OCI-LY7 (cell line): ENCODE measurements around the gene YAF2. TPM values are rescaled to one million over a fixed set of nuclear protein-coding genes. Genes with fewer than 3 reads are reported as not detected.
"Not testable (repeated sequence)": the region's sequence is repeated elsewhere in the genome, so short reads cannot be mapped to it uniquely, and the experiment has no call there.

Source experiments
- BruUV-seq: library from RNA; stranded (reverse); fragments of 400-500 nt; replicated peaks from 2 replicates; lab custom pipeline; 2021; lab: Mats Ljungman, UMichigan
- CTCF ChIA-PET: fragments of 300-600 bp; sonication (Branson Sonifier 250); formaldehyde crosslinking; loops from one replicate; lab custom pipeline; 2022; ENCODE audit warnings: antibody characterized with exemption; ENCODE audit not compliant: unreplicated experiment; lab: Charles Lee
- POLR2A ChIA-PET: fragments of 300-600 bp; sonication (Branson Sonifier 250); formaldehyde crosslinking; loops from one replicate; lab custom pipeline; 2022; ENCODE audit warnings: antibody characterized with exemption; lab: Charles Lee
- DNase-seq: peaks from one replicate; pipeline ENCODE4 v3.0.0-alpha.2; 2015; ENCODE audit warnings: low spot score
- H2AFZ ChIP-seq: fragments of 200-600 bp; sonication (generic), shearing (Covaris generic); 2 replicates; pipeline ENCODE4 v1.6.1; 2014; ENCODE audit warnings: mild to moderate bottlenecking, antibody characterized with exemption, low read length, moderate library complexity
- H3K27ac ChIP-seq: fragments of 200-600 bp; sonication (generic); 2 replicates; pipeline ENCODE4 v1.5.1; 2014; ENCODE audit warnings: mixed run types, low read depth, mild to moderate bottlenecking, moderate library complexity, low read length, inconsistent platforms; ENCODE audit not compliant: poor library complexity, severe bottlenecking
- H3K36me3 ChIP-seq: fragments of 200-600 bp; sonication (generic); 2 replicates; pipeline ENCODE4 v1.6.1; 2014; ENCODE audit warnings: mild to moderate bottlenecking, antibody characterized with exemption, low read length, moderate library complexity, mixed read lengths; ENCODE audit not compliant: insufficient read depth
- H3K4me1 ChIP-seq: fragments of 200-600 bp; sonication (generic); 2 replicates; pipeline ENCODE4 v1.5.1; 2014; ENCODE audit warnings: mild to moderate bottlenecking, low read length; ENCODE audit not compliant: insufficient read depth, poor library complexity, severe bottlenecking
- H3K4me2 ChIP-seq: fragments of 200-600 bp; sonication (generic); 2 replicates; pipeline ENCODE4 v1.6.1; 2014; ENCODE audit warnings: mild to moderate bottlenecking, low read length
- H3K4me3 ChIP-seq: fragments of 200-600 bp; sonication (generic); 2 replicates; pipeline ENCODE4 v1.5.1; 2014; ENCODE audit warnings: mild to moderate bottlenecking, low read depth, low read length; ENCODE audit not compliant: poor library complexity, severe bottlenecking
- H3K79me2 ChIP-seq: fragments of 200-600 bp; sonication (generic); 2 replicates; pipeline ENCODE4 v1.6.1; 2016; ENCODE audit warnings: low read depth, mild to moderate bottlenecking, low read length, moderate library complexity, mixed read lengths; ENCODE audit not compliant: insufficient read depth
- H3K9me2 ChIP-seq: fragments of 200-600 bp; sonication (generic); 2 replicates; pipeline ENCODE4 v1.6.1; 2016; ENCODE audit warnings: mild to moderate bottlenecking, low read length, mixed read lengths; ENCODE audit not compliant: insufficient read depth
- H3K9me3 ChIP-seq: fragments of 200-600 bp; sonication (generic); 2 replicates; pipeline ENCODE4 v1.6.1; 2014; ENCODE audit warnings: mild to moderate bottlenecking, mixed run types, low read length, mixed read lengths
- H4K20me1 ChIP-seq: fragments of 200-600 bp; sonication (generic); 2 replicates; pipeline ENCODE4 v1.6.1; 2014; ENCODE audit warnings: mild to moderate bottlenecking, antibody characterized with exemption, low read length, moderate library complexity, mixed read lengths; ENCODE audit not compliant: insufficient read depth
- EZH2phosphoT487 ChIP-seq: fragments of 200-600 bp; sonication (generic); IDR thresholded peaks from 2 replicates; pipeline ENCODE4 v1.6.1; 2018; ENCODE audit warnings: low read depth, borderline replicate concordance, mild to moderate bottlenecking, mixed run types, antibody characterized with exemption, low read length, moderate library complexity, mixed read lengths
- intact Hi-C: fragments of 100-400 bp; cut with micrococcal nuclease; formaldehyde crosslinking; loops from one replicate; pipeline ENCODE4 v1.10.0; 2022; ENCODE audit not compliant: unreplicated experiment
- total RNA-seq, 2 experiments: library from RNA; depleted of rRNA in 1 of 2; stranded (reverse); fragments of >200 nt in 1 of 2; shearing (Covaris generic) in 1 of 2; gene quantifications; 2 replicates each; pipeline ENCODE4 v1.2.3, GENCODE V29; 2014 to 2022
- TF ChIP-seq, protein P1 (sequence below): fragments of 200-600 bp; sonication (generic); conservative IDR thresholded peaks from 2 replicates; pipeline ENCODE4 v1.5.1; 2014; ENCODE audit warnings: mild to moderate bottlenecking, antibody characterized with exemption, low read length, moderate library complexity, mixed read lengths

The YAF2 gene
- total RNA-seq, 2 experiments from 2014 or later = 16.2 to 43.6 TPM

DNA sequence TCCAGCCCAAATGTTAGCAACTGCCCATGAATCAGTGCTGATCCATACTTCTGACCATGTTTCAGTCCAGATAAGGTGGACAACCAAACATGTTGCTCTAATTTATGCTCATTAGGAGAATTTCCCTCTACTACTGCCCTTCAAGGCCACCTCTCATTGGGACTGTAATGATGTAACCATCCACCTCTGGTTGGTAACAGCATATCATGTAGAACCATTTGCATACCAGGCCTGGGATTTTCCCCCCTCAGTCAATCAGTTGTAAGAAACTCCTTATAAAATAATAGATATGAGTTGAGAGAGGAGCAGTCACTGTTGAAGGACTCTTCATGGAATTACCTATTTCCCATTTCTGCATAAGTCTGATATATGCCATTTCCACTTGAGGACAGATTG lies 17.8 kb upstream of the YAF2 start:
- H3K27ac ChIP-seq = no peak overlapping the region
- no peaks in the 10 kb centered on the region for H3K4me1 ChIP-seq
- BruUV-seq = no TSS peak
- POLR2A ChIA-PET = interaction anchor here (0.6 kb wide), 1 partner anchor 322 kb away, joined by 3 read pairs; no protein-coding TSS in a partner anchor
- H3K4me2 ChIP-seq = no peak overlapping the region
- no peak overlapping the region for H3K4me3 ChIP-seq
- no peak overlapping the region for H2AFZ ChIP-seq
- H3K79me2 ChIP-seq = no peaks in the 10 kb centered on the region
- DNase-seq = no peak
- CTCF ChIA-PET = no interaction called here
- no peaks in the 10 kb centered on the region for H3K9me2 ChIP-seq
- H4K20me1 ChIP-seq = no peaks in the 10 kb centered on the region
- intact Hi-C loops = no loop called here
- no peaks in the 10 kb centered on the region for H3K36me3 ChIP-seq
- TF ChIP-seq, protein P1, sequence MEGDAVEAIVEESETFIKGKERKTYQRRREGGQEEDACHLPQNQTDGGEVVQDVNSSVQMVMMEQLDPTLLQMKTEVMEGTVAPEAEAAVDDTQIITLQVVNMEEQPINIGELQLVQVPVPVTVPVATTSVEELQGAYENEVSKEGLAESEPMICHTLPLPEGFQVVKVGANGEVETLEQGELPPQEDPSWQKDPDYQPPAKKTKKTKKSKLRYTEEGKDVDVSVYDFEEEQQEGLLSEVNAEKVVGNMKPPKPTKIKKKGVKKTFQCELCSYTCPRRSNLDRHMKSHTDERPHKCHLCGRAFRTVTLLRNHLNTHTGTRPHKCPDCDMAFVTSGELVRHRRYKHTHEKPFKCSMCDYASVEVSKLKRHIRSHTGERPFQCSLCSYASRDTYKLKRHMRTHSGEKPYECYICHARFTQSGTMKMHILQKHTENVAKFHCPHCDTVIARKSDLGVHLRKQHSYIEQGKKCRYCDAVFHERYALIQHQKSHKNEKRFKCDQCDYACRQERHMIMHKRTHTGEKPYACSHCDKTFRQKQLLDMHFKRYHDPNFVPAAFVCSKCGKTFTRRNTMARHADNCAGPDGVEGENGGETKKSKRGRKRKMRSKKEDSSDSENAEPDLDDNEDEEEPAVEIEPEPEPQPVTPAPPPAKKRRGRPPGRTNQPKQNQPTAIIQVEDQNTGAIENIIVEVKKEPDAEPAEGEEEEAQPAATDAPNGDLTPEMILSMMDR = no peak
- TF ChIP-seq EZH2phosphoT487 = no peak
- H3K9me3 ChIP-seq = no peaks in the 10 kb centered on the region

DNA sequence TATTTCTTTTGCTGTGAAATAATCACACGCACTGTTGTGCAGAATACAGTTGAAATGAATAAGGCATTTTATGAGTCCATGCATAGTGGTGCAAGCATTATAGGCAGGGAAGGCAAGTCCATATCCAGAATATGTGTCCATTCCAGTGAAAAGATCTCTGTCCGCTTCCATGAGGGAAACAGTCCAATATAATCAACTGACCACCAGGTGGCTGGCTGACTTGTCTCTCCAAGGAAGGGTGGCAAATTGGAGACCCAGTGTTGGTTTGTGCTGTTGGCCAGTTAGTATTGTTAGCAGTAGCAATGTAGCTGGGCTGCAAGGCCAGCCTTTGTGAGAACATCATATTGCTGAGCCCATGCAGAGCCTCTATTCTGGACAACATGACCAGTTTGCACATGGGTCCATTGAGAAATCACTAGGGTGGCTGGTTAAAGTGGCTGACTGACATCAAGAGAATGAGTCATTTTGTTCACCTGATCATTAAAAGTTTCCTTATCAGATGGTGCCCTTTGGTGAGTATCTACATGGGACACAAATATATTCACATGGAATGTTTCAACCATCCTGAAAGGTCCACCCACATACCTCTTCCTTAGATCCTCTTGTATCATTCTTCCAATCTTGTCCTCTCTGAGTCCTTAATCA lies 17.3 kb upstream of the YAF2 start:
- H3K36me3 ChIP-seq = no peaks in the 10 kb centered on the region
- no peak for TF ChIP-seq EZH2phosphoT487
- TF ChIP-seq, protein P1 = no peak
- H3K9me3 ChIP-seq = no peaks in the 10 kb centered on the region
- no TSS peak for BruUV-seq
- no peak overlapping the region for H3K4me3 ChIP-seq
- H4K20me1 ChIP-seq = no peaks in the 10 kb centered on the region
- H2AFZ ChIP-seq = no peak overlapping the region
- no peak for DNase-seq
- H3K4me1 ChIP-seq = no peaks in the 10 kb centered on the region
- POLR2A ChIA-PET = interaction anchor here (0.7 kb wide), 1 partner anchor 1160 kb away, joined by 6 read pairs; no protein-coding TSS in a partner anchor
- no peak overlapping the region for H3K27ac ChIP-seq
- CTCF ChIA-PET = no interaction called here
- H3K4me2 ChIP-seq = no peak overlapping the region
- H3K79me2 ChIP-seq = no peaks in the 10 kb centered on the region
- H3K9me2 ChIP-seq = no peaks in the 10 kb centered on the region
- intact Hi-C loops = no loop called here

DNA sequence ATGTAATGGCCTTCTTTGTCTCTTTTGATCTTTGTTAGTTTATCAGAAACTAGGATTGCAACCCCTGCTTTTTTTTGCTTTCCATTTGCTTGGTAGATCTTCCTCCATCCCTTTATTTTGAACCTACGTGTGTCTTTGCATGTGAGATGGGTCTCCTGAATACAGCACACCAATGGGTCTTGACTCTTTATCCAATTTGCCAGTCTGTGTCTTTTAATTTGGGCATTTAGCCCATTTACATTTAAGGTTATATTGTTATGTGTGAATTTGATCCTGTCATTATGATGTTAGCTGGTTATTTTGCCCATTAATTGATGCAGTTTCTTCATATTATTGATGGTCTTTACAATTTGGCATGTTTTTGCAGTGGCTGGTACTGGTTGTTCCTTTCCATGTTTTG lies 14.6 kb upstream of the YAF2 start:
- intact Hi-C loops, H4K20me1 ChIP-seq, DNase-seq, H3K4me3 ChIP-seq, H3K9me2 ChIP-seq, POLR2A ChIA-PET, H3K79me2 ChIP-seq, BruUV-seq, H3K27ac ChIP-seq, H2AFZ ChIP-seq, H3K4me2 ChIP-seq, H3K9me3 ChIP-seq, H3K36me3 ChIP-seq, H3K4me1 ChIP-seq: not testable (repeated sequence)
- CTCF ChIA-PET = interaction anchor here (0.9 kb wide), 1 partner anchor 55 kb away, joined by 3 read pairs; no protein-coding TSS in a partner anchor

DNA sequence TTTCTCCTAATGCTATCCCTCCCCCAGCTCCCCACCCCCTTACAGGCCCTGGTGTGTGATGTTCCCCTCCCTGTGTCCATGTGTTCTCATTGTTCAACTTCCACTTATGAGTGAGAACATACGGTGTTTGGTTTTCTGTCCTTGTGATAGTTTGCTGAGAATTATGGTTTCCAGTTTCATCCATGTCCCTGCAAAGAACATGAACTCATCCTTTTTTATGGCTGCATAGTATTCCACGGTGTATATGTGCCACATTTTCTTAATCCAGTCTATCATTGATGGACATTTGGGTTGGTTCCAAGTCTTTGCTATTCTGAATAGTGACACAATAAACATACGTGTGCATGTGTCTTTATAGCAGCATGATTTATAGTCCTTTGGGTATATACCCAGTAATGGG lies 11.0 kb upstream of the YAF2 start:
- H3K4me3 ChIP-seq, DNase-seq, intact Hi-C loops, BruUV-seq, H3K9me2 ChIP-seq, H3K9me3 ChIP-seq, H3K4me1 ChIP-seq, CTCF ChIA-PET, H2AFZ ChIP-seq, H4K20me1 ChIP-seq, H3K79me2 ChIP-seq, H3K36me3 ChIP-seq, H3K27ac ChIP-seq, POLR2A ChIA-PET, H3K4me2 ChIP-seq: not testable (repeated sequence)
